ENCODE results near the gene OR9Q1. TPM values are rescaled to one million over a fixed set of nuclear protein-coding genes. Genes with fewer than 3 reads are reported as not detected.
"Not testable (repeated sequence)": the region's sequence is repeated elsewhere in the genome, so short reads cannot be mapped to it uniquely, and the experiment has no call there.

OR9Q1 gene
- polyA plus RNA-seq, 1 donor from 2014 or later = not detected

- no peak for TF ChIP-seq REST (IDR thresholded peaks at IDR 0.05; ENCODE audit: borderline replicate concordance)
- no peak for TF ChIP-seq TAF1 (IDR thresholded peaks at IDR 0.05; ENCODE audit: low read depth)
- no peaks in the 10 kb centered on the region for H3K79me2 ChIP-seq (replicated peaks; ENCODE audit: insufficient read depth, low read length)
- H2AFZ ChIP-seq (ENCODE audit: low read depth, low read length) = no peak within 1 kb of the TSS
- H3K4me3 ChIP-seq (ENCODE audit: low read length) = no peak within 1 kb of the TSS
- H3K27me3 ChIP-seq (ENCODE audit: insufficient read depth, low read depth, low read length) = no peaks in the 10 kb centered on the region
- H4K20me1 ChIP-seq (ENCODE audit: insufficient read depth) = no peaks in the 10 kb centered on the region
- no peak within 1 kb of the TSS for H3K27ac ChIP-seq (ENCODE audit: low read length)
- H3K9me3 ChIP-seq (ENCODE audit: low read length) = no peaks in the 10 kb centered on the region
- H3F3A ChIP-seq (ENCODE audit: insufficient read depth, low read length, poor library complexity, severe bottlenecking) = no peaks in the 10 kb centered on the region
- H3K9me2 ChIP-seq (ENCODE audit: insufficient read depth, low read length) = no peaks in the 10 kb centered on the region
- no peak within 1 kb of the TSS for H3K4me2 ChIP-seq (ENCODE audit: low read length)
- H3K9ac ChIP-seq (ENCODE audit: low read length) = no peak within 1 kb of the TSS
- H3K36me3 ChIP-seq (ENCODE audit: insufficient read depth, low read length) = no peaks in the 10 kb centered on the region
These were observed 180.4 kb downstream of the OR9Q1 start, which contains the start of gene OR1S2 for GRCh38 chr11:58204042-58204441. OR1S2 (minus strand) TSS chr11:58204142; CDS start chr11:58204142, 0 bp downstream.

GRCh38 chr11:58212420-58212819 is 188.7 kb downstream of the OR9Q1 start, which contains the start of gene OR1S1:
OR1S1 (plus strand) TSS chr11:58212720.
- H3K9me2 ChIP-seq (ENCODE audit: insufficient read depth, low read length); H3K9ac ChIP-seq (ENCODE audit: low read length): not testable (repeated sequence)

GRCh38 chr11:58216476-58216875 is 192.8 kb downstream of the OR9Q1 start:
- Histone ChIP-seq H3K36me3 (ENCODE audit: insufficient read depth, low read length) (no peaks in the 10 kb centered on the region), H2AFZ (ENCODE audit: low read depth, low read length) (no peak overlapping the region), H3K9me3 (ENCODE audit: low read length) (no peaks in the 10 kb centered on the region), H3K4me3 (ENCODE audit: low read length) (no peak overlapping the region), H4K20me1 (ENCODE audit: insufficient read depth) (no peaks in the 10 kb centered on the region), H3K9ac (ENCODE audit: low read length) (no peak overlapping the region), H3K79me2 (replicated peaks; ENCODE audit: insufficient read depth, low read length) (no peaks in the 10 kb centered on the region), H3K27me3 (ENCODE audit: insufficient read depth, low read depth, low read length) (no peaks in the 10 kb centered on the region), H3K27ac (ENCODE audit: low read length) (no peak overlapping the region), H3F3A (ENCODE audit: insufficient read depth, low read length, poor library complexity, severe bottlenecking) (no peaks in the 10 kb centered on the region), H3K9me2 (ENCODE audit: insufficient read depth, low read length) (no peaks in the 10 kb centered on the region), H3K4me2 (ENCODE audit: low read length) (no peak overlapping the region)
- no peak for TF ChIP-seq REST (IDR thresholded peaks at IDR 0.05; ENCODE audit: borderline replicate concordance)
- TF ChIP-seq EZH2 (IDR thresholded peaks at IDR 0.05; ENCODE audit: borderline replicate concordance, insufficient read depth, low read length, poor library complexity, severe bottlenecking) = no peak
- TF ChIP-seq CTCF (IDR thresholded peaks at IDR 0.05; ENCODE audit: poor library complexity, severe bottlenecking) = no peak
- no peak for TF ChIP-seq TAF1 (IDR thresholded peaks at IDR 0.05; ENCODE audit: low read depth)
- no peak for TF ChIP-seq SMC3 (conservative IDR thresholded peaks at IDR 0.05; ENCODE audit: poor library complexity)
- TF ChIP-seq EP300 (conservative IDR thresholded peaks at IDR 0.05; ENCODE audit: poor library complexity, severe bottlenecking) = no peak
- TF ChIP-seq RAD21 (conservative IDR thresholded peaks at IDR 0.05) = no peak
- TF ChIP-seq MXI1 (conservative IDR thresholded peaks at IDR 0.05; ENCODE audit: poor library complexity, severe bottlenecking) = no peak
- no peak for TF ChIP-seq POLR2AphosphoS5 (IDR thresholded peaks at IDR 0.05)

More at GRCh38 chr11:58212420-58212819, 188.7 kb downstream of the OR9Q1 start, which contains the start of gene OR1S1:
- H2AFZ ChIP-seq (ENCODE audit: low read depth, low read length); H3K79me2 ChIP-seq (replicated peaks; ENCODE audit: insufficient read depth, low read length); H3F3A ChIP-seq (ENCODE audit: insufficient read depth, low read length, poor library complexity, severe bottlenecking); H3K4me2 ChIP-seq (ENCODE audit: low read length); H3K4me3 ChIP-seq (ENCODE audit: low read length); H3K27ac ChIP-seq (ENCODE audit: low read length); H3K9me3 ChIP-seq (ENCODE audit: low read length); H3K36me3 ChIP-seq (ENCODE audit: insufficient read depth, low read length); H3K27me3 ChIP-seq (ENCODE audit: insufficient read depth, low read depth, low read length); H4K20me1 ChIP-seq (ENCODE audit: insufficient read depth): not testable (repeated sequence)

All from neural cell (in vitro differentiated cells).